GM18907 (cell line): ENCODE measurements around the gene CCDC9B.

Source experiments
- ATAC-seq: cut with Tn5 transposase; IDR thresholded peaks from one replicate; pipeline ENCODE4 v1.9.1; 2021; ENCODE audit warnings: mild to moderate bottlenecking, moderate library complexity; ENCODE audit not compliant: unreplicated experiment

The CCDC9B gene

DNA sequence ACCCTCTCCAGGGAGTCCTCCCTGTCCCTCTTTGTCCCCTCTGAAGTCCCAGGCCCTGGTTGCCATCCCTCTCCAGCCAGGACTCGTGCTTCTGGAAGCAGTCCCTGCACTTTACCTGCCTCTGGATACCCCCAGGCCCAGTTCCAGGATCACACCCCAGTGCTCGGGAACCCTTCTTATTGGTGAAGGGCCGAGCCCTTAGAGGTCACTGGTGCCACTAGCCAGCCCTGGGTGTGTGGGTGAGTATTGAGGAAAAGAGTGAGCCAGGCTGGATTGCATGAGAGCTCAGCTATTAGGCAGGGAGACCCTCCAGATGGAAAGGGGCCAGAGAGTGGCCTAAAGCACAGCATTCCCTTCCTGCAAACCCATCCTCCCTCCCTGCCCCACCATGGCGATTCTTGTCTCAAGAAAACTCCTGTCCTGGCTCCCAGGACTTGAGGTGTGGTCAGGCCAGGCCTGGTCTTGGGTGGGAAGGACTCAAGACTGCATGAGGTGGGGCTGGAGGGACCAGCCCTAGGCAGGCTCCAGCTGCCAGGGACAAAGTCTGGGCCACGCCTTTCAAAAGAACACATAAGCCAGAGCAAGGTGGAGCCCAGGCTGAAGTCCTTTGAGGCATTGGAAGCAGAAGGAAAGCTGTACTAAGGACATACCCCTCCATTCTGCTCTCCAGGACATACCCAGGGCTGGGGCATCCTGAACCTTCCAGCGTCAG, 5.3 kb upstream of the CCDC9B start:
- ATAC-seq = no peak

DNA sequence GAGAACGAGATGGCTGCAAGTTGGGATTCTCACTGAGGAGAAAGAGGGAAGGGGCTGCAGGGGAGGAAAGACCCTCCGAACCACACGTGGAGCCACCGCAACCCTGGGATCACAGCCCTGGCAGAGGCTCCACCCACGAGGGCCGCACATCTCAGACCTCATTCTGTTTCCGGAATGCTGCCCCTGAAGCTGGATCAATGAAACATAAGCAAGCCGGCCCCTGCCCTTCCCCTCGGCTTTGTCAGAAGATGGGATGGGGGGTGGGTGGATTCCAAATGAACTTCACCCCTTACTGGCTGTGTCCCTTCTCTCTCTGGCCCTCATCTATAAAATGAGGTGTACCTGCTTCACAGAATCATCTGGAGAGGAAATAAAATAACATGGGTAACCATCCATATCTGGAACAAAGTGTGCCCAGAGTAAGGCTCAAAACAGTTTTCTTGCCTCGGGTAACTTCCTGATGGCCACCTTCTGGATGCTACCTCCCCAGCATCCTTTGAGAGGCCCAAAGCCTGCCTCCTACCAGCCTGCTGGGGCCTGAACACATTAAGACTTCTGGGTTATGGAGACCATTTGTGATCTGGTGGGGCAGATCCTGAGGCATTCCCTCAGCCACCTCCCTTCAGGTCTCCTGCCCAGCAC, 4.6 kb upstream of the CCDC9B start:
- no peak for ATAC-seq

DNA sequence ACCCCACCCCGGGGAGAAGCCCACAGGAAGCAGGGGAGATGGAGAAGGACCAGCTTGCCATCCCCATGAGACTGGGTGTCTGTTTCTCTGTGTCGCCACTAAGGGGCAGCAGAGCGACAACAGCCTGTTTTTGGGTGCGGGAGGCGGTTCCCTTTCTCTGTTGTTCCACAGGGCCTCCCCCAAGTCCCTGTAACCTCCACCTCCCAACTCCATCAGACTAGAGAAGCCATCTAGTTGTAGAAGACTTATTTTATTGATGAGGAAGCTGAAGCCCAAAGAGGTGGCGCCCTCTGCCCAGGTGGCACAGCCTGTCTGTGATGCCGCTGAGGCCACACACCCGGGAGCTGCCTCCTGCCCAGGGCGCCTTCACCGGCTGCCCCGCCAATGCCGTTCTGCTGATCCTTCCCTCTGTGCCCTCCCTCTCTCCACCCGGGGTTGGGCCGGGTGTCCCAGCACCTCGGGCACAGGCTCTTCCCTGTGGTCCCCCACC, 3.9 kb upstream of the CCDC9B start:
- ATAC-seq = peak; percentile 43

DNA sequence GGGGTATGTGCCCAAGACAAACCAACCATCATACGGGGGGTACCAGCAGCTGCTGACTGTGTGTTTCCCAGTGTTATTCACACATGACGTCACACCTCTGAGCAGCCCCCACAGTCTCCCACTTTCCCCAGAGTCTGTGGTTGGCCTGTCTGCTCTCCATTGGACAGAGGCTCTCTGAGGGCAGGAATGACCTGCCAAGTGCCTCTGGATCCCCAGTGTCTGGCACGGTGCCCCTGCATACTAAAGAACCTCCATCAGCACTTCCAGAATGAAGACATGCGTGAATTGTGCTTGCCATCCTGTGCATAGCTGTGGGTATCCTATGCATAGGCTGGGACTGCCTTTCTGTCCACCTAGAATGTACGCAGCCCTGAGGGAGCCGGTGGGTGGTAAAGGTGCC, 3.5 kb upstream of the CCDC9B start:
- no peak for ATAC-seq

DNA sequence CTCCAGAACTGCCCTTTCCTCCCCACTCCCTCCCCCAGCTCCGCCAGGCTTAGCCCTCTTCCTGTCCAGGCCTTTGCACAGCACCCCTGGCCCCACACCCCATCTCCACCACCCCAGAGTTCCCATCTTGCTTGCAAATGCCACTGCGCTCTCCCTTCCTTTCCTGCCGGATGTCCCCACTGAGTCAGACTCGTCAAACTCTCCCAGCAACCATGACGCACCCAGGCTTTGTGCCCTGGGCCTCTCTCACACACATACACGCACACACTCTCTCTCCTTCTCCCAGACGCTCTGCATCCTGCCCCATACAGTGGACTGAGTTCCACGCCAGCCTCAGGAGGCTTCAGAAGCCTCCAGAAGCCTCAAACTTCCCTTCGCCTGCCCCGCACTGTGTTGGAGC, 2.8 kb upstream of the CCDC9B start:
- no peak for ATAC-seq

DNA sequence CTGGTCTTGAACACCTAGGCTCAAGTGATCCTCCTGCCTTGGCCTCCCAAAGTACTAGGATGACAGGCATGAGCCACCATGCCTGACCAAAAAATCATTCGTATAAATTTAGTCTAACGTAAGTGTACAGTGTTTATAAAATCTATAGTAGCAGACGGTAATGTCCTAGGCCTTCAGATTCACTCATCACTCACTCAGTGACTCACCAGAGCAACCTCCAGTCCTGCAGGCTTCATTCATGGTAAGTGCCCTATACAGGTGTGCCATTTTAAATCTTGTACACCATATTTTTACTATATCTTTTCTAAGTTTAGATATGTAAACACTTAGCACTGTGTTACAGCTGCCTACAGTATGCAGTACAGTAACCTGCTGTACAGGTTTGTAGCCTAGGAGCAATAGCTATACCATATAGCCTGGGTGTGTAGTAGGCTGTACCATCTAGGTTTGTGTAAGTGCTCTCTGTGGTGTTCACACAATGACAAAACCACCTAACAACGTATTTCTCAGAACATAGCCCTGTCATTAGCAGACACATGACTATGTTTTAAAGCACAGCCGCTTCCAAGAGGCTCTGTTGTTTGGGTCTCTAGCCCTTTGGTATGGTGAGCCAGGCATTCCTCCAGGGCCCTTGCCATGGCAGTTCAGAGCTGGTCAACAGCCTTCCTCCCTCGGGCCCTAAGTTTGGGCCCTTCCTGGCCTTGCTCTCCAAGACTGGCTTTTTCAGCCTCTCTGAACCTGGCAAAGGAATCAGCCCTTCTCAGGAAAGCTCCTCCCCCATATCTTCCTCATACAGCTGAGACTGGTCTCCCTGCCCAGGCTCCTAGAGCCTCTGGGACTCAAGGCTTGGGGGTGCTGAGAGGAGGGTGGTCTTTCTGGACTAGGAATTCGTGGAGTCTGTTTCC, 1.9 kb upstream of the CCDC9B start:
- ATAC-seq = no peak

DNA sequence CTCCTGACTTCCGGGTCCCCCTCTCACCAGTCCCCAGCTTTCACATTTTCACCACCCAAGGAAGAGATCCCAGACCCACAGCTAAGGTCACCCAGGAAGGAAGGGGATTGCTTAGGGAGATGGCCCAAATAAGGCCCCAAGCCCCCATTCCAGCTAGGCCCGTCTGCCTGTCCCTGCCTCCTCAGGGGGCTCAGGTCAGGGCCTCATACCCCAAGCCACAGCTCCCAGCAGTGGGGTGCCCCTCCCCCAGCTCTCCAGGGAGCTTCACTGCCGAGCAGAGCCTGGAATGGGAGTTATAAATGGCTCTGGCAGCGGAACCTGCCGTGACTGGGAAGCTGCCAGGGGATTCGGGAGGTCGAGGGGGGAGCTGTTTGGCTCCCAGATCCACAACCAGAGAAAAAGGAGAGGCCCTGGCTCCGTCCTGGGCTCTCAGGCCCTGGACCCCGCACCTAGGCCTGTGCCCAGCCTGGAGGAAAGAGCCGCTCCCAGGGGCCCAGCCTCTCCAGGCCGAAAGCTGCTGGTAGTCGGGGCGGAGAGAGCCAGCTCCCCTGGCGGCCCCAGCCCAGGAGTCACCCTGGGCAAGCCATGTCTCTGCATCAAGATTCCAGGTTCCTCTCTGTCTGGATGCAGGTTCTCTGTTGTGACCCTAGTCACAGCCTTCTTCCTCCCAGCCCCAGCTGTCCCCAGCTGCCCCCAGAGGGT, 550 bp downstream of the CCDC9B start:
- no peak for ATAC-seq

DNA sequence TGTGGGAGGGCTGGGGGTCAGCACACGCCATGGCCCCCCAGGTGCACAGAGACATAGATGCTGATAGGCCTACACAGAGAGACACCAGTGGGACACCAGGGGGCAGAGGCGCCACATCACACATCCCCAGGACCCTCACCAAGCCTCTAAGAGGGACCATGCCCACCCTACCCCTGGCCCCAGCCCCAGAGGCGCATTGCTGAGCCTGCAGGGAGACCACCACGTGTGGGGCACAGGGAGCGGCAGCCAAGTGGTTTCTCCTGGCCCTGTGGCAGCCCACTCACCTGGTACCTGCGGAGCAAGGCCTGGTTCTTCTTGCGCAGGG, 1.2 kb downstream of the CCDC9B start:
- ATAC-seq = no peak

DNA sequence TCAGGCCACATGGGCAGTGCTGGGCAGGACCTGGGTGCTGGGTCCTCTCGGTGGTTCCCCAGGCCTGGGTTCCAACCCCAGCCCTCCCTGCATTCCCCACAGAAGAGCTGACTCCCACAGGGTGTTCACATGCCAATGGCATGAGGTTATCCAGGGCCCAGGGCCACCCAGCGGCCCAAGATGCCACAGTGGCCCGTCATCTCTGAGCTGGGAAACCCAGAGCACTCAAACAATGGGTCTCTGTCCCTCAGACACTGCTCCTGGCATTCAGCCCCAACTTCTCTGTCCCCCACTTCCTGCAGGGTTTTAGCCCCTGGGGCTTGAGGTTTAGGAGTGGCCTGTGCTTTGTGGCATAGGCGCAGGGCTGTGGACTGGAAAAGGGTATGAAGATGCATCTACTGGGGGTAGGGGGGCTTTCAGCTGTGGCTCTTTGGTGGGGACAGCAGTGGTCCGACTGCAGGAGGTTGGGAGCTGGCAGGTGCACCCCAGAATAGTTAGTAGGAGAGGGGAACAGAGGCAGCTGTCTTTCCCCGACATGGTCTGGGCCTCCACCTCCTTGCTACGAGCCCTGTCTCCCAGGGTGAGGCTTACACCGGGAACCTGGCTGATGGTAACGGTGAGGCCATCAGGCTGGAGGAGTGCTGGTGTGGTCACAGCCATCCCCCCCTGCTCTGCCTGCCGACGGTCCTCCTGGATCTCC, 1.7 kb downstream of the CCDC9B start:
- no peak for ATAC-seq

DNA sequence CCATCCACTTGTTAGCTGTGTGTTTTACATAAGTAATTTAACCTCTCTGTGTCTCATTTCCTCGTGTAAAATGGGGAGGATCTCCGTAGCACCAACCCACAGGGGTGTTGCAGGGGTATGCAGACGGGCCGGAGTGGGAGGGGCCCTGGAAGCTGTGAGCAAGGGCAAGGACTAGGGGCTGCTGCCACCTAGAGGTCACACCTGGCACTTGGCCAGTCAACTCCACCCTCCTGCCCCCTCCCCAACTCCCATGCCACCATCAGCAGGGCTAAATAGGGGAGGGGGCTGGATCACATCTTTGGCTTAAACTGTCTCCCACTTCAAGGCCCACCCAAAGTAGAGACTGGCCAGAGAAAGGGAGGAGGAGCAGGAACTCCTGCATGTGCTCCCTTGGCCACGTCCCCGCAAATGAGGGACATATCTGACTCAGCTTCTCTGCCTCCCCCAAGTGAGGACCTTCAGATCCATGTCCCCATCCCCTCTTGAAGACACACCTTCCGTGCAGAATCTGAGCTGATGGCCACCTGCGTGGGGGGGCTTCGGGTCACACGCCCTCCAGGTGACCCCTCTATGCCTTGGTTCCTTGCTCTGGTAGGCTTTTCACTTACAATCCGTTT, 2.6 kb downstream of the CCDC9B start:
- ATAC-seq = peak; percentile 61

DNA sequence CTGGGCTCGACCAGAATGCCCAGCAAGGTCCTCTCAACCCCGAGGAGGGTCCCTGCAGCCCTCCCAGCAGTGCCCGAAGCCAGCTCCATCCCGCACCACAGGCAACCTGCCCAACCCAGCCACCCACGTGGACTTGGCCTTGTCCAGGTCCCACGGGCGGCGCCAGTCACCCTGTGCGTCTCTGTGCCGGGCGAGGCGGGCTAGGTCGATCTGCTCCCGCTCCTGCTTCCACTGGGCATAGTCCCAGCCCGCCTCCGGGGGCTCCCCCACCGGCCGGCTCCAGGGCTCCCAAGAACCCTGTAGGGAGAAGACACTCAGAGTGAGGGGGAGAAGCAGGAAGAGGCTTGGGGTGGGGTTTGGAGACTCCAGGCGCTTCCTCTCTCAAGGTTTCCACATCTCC, 3.1 kb downstream of the CCDC9B start:
- no peak for ATAC-seq

DNA sequence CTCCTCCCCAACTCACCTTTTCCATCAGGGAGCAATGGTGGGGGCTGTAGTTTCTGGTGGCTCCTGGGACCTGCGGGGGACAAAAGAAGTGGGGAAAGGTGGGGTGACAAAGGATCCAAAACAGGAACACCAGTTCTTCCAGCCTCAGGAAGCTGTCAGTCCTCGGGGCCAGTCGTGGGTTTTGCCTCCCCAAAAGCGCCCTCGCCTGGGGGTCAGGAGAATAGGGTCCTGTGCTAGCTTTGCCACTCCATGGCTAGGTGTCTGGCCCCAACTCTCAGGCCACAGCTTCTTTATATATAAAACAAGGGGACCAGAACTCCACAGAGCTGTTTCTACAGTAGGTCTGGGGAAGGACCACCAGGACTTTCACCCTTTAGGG, 4.0 kb downstream of the CCDC9B start:
- no peak for ATAC-seq

DNA sequence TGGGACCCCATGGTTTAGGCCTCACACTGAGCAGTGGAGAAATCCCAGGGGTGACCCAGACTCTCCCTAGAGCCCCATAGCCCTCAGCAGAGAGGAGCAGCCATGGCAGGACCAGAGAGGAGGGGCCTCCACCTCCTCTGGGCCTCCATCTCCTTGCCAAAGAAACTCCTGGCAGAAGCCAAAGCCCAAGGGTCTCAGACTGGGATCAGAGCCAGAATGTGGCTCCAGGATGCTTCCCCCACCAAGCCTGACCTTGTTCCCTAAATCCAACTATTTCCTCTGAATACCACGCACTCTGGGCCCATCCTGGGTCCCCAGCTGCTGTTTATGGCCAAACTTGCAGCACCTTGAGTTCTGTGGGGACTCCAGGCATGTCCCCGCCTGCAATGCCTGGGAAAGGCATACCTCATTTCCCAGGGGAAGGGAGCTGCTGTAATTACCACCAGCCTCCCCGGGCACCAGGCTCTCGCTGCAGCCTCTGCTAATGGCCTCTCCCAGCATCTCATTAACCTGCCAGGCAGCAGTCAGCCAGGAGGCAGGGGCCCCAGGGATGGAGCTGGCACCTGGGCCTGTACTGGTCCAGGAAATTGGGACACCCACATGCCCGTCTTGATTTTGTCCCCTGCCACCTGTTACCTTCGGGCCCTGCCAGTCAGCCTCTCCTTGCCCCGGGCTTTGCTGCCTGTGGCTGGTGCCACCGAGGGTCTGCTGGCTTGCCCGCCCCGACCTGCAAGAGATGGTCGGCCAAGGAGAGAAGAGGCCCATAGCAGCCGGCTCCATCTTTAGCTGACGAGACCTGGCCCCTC, 4.6 kb downstream of the CCDC9B start:
- no peak for ATAC-seq

DNA sequence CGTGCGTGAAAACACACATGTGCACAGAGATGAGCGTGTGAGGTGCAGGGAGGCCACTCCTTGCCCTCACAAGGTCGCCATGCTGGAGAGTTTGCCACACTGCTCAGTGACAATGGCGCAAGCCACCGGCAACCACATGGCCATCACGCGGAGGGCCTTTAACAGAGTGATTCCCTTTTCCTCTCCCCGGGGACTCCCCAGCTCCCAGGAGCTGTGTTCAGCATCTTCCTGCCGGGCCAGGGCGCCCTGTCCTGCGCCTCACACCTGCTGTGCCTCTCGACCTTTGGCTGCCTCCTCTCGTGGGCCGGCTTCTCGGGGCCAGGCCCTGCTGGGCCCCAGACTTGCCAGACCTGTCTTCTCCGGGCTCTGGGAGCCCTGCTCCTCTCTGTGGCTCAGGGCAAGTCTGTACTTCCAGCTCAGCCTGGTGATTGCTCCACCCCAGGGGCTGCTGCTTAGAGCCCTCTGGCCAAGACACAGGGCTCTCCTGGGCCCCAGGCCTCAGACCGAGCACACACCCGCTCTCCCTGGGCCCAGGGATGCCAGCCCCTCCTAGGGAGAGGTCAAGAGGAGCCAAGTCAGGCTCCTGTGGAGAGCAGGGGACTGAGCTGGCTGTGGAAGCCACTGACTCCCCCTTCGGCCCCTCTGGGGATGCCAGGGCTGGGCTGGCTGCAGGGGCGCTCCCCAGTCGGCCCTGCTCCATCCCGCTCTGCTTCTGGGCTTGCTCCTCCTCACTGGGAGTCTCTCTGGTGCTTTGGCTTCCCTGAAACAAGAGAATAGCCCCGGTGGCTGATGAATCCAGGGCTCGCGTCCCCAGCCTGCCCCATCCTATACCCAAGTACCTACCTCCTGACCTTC, 5.6 kb downstream of the CCDC9B start:
- ATAC-seq = no peak

DNA sequence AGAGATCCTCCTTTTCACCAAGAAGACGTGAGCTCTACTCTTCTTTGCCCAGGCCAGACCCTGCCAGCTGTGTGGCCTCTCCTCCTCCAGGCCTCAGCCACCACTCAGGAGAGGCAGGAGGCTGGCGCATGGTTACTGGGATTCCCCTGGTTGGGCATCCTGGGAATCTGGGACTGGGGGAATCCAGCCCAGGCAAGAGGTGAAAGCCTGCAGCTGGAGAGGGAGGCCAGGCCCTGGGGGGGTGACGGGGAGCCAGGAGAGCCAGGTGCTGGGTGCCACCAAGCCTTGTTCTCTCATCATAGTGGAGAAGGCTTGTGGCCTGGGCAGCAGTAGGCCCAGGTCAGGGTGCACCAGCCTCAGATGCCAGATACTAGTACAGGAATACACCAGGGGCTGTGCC, 6.2 kb downstream of the CCDC9B start:
- ATAC-seq = no peak

DNA sequence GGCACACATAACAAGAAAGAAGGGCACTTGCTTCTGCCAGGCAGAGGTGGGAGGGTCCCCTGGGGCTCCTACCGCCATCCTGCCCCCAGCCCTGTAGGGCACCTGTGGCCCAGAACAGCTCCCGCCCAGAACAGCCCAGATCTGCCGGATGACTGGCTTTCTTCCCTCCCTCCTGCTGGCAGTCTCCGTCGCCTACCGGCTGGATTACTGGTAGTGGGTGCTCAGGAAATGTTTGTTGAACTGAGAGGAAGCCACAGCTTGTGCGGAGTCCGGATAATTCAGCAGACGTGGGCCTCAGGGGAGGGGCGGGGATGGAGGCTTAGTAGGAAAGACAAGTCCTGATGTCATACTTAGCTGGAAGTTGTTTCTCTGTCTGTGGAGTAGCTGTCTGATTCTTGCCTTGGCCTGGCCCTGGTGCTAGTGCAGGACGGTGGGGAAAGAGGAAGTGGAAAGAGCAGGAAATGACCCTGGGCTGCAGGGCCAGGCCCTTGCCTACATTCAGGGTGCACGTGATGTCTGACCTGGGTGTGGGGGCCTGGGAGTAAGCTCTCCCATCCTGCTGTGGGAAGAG, 6.7 kb downstream of the CCDC9B start:
- ATAC-seq = no peak

DNA sequence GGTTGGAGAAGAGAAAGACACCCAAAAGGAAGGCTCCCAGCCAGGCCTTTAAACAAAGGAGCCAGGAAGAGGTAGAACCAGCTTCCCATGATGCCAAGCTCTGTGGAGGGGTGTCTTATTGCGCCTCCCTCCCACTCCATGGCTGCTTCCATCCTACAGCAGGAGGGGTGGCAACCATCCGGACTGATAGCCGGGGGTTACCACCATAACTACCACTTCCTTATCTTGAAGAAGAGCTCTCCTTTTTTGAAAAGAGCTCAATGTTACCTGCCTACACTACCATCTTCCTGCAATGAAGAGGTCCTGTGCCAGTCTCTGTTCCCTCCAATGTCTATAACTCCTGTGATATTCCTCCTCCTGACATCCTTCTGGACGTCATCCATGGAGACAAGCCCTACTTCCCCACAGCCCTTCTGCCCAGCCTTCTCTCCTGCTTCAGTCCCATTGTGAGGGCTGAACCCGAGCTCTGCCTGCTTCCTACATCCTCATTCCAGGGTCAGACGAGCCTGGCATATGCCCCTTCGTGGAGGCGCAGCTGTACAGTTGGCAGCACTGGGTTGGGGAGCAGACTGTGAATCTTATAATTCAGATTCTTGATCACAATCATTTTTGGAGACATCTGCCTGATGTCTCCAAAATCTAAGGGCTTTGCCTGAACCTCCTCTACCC, 8.5 kb downstream of the CCDC9B start:
- ATAC-seq = no peak

DNA sequence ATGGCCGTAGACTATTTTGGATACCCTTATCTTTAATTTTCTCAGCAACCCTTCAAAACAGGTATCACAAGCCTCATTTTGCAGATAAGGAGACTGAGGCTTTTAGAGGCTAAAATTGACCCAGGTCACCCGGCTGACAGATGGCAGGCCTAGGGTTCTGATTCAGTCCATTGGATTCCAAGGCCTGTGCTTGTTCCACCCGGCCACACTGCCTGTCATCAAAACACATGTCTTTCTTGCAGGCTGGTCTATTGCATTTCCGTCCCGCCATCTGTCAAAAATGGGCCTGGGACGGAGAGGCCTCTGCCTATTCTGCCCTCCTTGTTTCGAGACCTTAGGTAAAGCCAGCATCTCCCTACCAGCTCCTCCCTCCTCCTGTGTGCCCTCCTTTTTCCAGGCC, 9.1 kb downstream of the CCDC9B start:
- ATAC-seq = no peak
